ENCODE data around the gene GRK4. TPM values are rescaled to one million over a fixed set of nuclear protein-coding genes. Genes with fewer than 3 reads are reported as not detected.

The GRK4 gene
- polyA plus RNA-seq, 1 of the 3 experiments (the other 2 are of a cell fraction): 2.7 TPM

DNA sequence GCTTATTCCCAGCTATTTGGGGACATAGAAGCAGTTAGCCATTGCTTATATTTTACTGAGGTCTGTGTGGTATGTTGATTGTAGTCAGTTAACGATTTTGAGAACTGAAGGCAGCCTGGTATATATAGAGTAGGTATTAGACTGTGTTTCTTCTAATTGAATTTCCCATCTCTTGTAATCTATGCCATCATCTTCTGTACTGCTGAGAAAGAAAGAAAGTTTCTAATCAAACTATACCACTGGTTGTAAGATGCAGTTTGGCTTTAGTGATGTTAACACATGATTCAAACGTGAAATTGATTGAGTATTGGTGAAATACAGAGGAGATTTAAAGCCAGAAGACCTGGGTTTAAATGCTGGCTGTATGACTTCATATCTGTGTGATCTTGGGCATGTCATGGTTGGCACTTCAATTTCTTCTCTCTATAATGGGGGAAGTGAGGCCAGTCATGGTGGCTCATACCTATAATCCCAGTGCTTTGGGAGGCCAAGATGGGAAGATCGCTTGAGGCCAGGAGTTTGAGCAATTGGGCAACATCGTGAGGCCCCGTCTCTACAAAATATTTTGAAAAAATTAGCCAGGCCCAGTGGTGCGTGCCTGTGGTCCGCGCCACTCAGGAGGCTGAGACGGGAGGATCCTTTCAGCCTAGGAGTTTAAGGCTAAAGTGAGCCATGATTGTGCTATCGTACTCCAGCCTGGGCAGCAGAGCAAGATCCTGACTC lies 122.7 kb downstream of the GRK4 start (continued):
- TF ChIP-seq TAF1 (IDR thresholded peaks at IDR 0.05; ENCODE audit: borderline replicate concordance, low read depth, low read length): no peak
- TF ChIP-seq CHD2 (IDR thresholded peaks at IDR 0.05; ENCODE audit: low read length, partially characterized antibody): no peak
- no peak for TF ChIP-seq RCOR1 (IDR thresholded peaks at IDR 0.05; ENCODE audit: low read length)
- TF ChIP-seq RAD21 (IDR thresholded peaks at IDR 0.05; ENCODE audit: low read length): no peak

DNA sequence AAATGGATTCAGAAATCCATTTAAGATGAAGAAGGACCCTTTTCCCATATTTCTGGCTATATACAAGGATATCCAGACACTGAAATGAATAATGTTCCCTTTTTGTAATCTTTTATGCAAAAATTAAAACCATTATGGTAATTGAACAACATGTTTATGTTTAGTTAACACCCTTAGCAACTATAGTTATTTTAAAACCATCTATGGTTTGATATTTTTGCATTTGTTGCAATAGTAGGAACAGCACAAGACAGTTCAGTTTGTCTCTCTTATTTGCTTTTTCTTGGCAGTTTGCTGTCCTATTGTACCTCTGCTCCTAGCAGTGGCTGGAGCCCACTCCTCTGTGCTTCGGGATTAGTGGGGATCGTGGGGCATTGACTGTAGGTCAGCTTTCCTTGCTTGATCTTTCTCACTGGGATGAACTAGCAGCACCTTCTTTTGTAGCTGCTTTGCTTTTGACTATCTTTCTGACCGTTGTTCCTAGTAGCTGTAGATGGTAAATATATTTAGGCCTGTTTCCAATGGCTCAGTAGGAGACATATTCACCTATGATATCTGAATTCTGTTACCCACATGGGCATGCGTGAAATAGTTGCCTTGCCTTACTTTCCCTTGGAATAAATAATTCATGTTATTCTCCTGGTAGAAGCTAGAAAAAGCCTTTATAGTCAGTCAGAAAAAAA lies 123.9 kb downstream of the GRK4 start:
- Histone ChIP-seq H3K9me2 (no peaks in the 10 kb centered on the region), H3K4me1 (ENCODE audit: control insufficient read depth in 1 of 2, insufficient read depth in 2 of 2, low read depth in 1 of 2, low read length in 1 of 2) (no peaks in the 10 kb centered on the region), H3K27ac (ENCODE audit: low read depth in 2 of 2, low read length in 1 of 2) (no peak overlapping the region), H3K4me2 (no peak overlapping the region), H3K27me3 (ENCODE audit: insufficient read depth) (no peaks in the 10 kb centered on the region), H3K79me2 (ENCODE audit: insufficient read depth) (peaks cover 83% of the 10 kb centered on the region), H3K36me3 (replicated peaks in 1 of 2; ENCODE audit: control insufficient read depth in 1 of 2, insufficient read depth in 2 of 2, low read length in 1 of 2) (peaks cover 12 to 28% of the 10 kb centered on the region in 2 experiments), H3K9me3 (no peaks in the 10 kb centered on the region), H4K20me1 (ENCODE audit: insufficient read depth) (peaks cover 43% of the 10 kb centered on the region), H3K4me3 (ENCODE audit: low read depth in 2 of 2, low read length in 1 of 2) (no peak overlapping the region), H3K9ac (no peak overlapping the region), H3F3A (replicated peaks; ENCODE audit: insufficient read depth) (peaks cover 4% of the 10 kb centered on the region), H2AFZ (ENCODE audit: low read depth) (no peak overlapping the region)
- TF ChIP-seq FOXM1 (IDR thresholded peaks at IDR 0.05; ENCODE audit: low read depth): no peak
- TF ChIP-seq, protein P1, sequence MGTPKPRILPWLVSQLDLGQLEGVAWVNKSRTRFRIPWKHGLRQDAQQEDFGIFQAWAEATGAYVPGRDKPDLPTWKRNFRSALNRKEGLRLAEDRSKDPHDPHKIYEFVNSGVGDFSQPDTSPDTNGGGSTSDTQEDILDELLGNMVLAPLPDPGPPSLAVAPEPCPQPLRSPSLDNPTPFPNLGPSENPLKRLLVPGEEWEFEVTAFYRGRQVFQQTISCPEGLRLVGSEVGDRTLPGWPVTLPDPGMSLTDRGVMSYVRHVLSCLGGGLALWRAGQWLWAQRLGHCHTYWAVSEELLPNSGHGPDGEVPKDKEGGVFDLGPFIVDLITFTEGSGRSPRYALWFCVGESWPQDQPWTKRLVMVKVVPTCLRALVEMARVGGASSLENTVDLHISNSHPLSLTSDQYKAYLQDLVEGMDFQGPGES (IDR thresholded peaks at IDR 0.05; ENCODE audit: low read depth, low read length): no peak
- TF ChIP-seq TCF12 (IDR thresholded peaks at IDR 0.05): no peak
- TF ChIP-seq SMC3 (IDR thresholded peaks at IDR 0.05; ENCODE audit: low read depth, low read length): no peak
- no peak for TF ChIP-seq CHD2 (IDR thresholded peaks at IDR 0.05; ENCODE audit: low read length, partially characterized antibody)
- no peak for TF ChIP-seq FOSL2 (IDR thresholded peaks at IDR 0.05; ENCODE audit: borderline replicate concordance, low read depth)
- TF ChIP-seq RCOR1 (IDR thresholded peaks at IDR 0.05; ENCODE audit: low read length): no peak
- TF ChIP-seq NFIC (IDR thresholded peaks at IDR 0.05; ENCODE audit: borderline replicate concordance): no peak
- TF ChIP-seq NRF1 (IDR thresholded peaks at IDR 0.05; ENCODE audit: low read depth, low read length): no peak
- no peak for TF ChIP-seq MEF2A (IDR thresholded peaks at IDR 0.05; ENCODE audit: borderline replicate concordance, low read depth)
- TF ChIP-seq GABPA (IDR thresholded peaks at IDR 0.05; ENCODE audit: low read depth): no peak
- no peak for TF ChIP-seq TAF1 (IDR thresholded peaks at IDR 0.05; ENCODE audit: borderline replicate concordance, low read depth, low read length)
- TF ChIP-seq, protein P2, sequence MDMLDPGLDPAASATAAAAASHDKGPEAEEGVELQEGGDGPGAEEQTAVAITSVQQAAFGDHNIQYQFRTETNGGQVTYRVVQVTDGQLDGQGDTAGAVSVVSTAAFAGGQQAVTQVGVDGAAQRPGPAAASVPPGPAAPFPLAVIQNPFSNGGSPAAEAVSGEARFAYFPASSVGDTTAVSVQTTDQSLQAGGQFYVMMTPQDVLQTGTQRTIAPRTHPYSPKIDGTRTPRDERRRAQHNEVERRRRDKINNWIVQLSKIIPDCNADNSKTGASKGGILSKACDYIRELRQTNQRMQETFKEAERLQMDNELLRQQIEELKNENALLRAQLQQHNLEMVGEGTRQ (IDR thresholded peaks at IDR 0.05; ENCODE audit: borderline replicate concordance, low read depth, low read length): no peak
- TF ChIP-seq TEAD4 (IDR thresholded peaks at IDR 0.05; ENCODE audit: borderline replicate concordance, insufficient read depth): no peak
- TF ChIP-seq FOXJ3 (CRISPR knock-in tag; IDR thresholded peaks at IDR 0.05): no peak
- TF ChIP-seq, protein P3, sequence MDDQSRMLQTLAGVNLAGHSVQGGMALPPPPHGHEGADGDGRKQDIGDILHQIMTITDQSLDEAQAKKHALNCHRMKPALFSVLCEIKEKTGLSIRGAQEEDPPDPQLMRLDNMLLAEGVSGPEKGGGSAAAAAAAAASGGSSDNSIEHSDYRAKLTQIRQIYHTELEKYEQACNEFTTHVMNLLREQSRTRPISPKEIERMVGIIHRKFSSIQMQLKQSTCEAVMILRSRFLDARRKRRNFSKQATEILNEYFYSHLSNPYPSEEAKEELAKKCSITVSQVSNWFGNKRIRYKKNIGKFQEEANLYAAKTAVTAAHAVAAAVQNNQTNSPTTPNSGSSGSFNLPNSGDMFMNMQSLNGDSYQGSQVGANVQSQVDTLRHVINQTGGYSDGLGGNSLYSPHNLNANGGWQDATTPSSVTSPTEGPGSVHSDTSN (IDR thresholded peaks at IDR 0.05): no peak
- 95% methylated on average over 4 of the region's 4 CpGs for WGBS (ENCODE audit: low lambda C conversion rate)
- POLR2A ChIA-PET: no interaction called here
- CTCF ChIA-PET: interaction anchor here (0.7 kb wide), 1 partner anchor 20 kb away, joined by 3 read pairs; no protein-coding TSS in a partner anchor
- DNase-seq: no peak

Small RNA genes within 50 kb of the gene (small RNA-seq; reads per million reads assigned to genes)
- gene RF02134 (0 reads per million in 7 experiments), gene RF02135 (0 reads per million in 7 experiments), gene RNU6-204P (0 to 3.6 (median 1.1) reads per million in 7 experiments)

Other genes starting within 250 kb of the GRK4 start
- gene TNIP2, start 207.2 kb upstream of the GRK4 start, polyA plus RNA-seq (2012; rRNA removed): 68.2 and 78.9 TPM in 2 replicates
- 25.2 and 26.8 TPM in 2 replicates for gene SH3BP2, start 170.5 kb upstream of the GRK4 start, polyA plus RNA-seq (2012; rRNA removed)
- gene ADD1, start 119.7 kb upstream of the GRK4 start, polyA plus RNA-seq (2012; rRNA removed): 97.0 and 155 TPM in 2 replicates
- gene NOP14, start 165 bp upstream of the GRK4 start, polyA plus RNA-seq (2012; rRNA removed): 7.5 and 9.8 TPM in 2 replicates
- gene HTT-AS, start 111.0 kb downstream of the GRK4 start, polyA plus RNA-seq (2012; rRNA removed): not detected in 2 replicates
- 11.3 and 13.1 TPM in 2 replicates for gene HTT, start 111.1 kb downstream of the GRK4 start, polyA plus RNA-seq (2012; rRNA removed)